PC-9 (cell line): Measurements from ENCODE around the gene ELP1.

Experiments
- CTCF ChIP-seq: fragments of 200-600 bp; sonication (generic); conservative IDR thresholded peaks from 2 replicates; pipeline ENCODE4 v1.6.1; 2017; ENCODE audit warnings: mixed run types, antibody characterized with exemption, mild to moderate bottlenecking, moderate library complexity
- EZH2 ChIP-seq: fragments of 200-600 bp; sonication (generic); IDR thresholded peaks from 2 replicates; pipeline ENCODE4 v1.8.0; 2017; ENCODE audit warnings: antibody characterized with exemption, low read depth

GRCh38 chr9:108832179-108832500 is 101.8 kb downstream of the ELP1 start:
- no peak for TF ChIP-seq CTCF
- no peak for TF ChIP-seq EZH2
